ENCODE measurements around the gene DUSP18. TPM values are rescaled to one million over a fixed set of nuclear protein-coding genes. Genes with fewer than 3 reads are reported as not detected.
"Not testable (repeated sequence)": the region's sequence is repeated elsewhere in the genome, so short reads cannot be mapped to it uniquely, and the experiment has no call there.

Gene DUSP18
- 10 to 100 TPM; 10.4 to 11.5 TPM for total RNA-seq

DNA sequence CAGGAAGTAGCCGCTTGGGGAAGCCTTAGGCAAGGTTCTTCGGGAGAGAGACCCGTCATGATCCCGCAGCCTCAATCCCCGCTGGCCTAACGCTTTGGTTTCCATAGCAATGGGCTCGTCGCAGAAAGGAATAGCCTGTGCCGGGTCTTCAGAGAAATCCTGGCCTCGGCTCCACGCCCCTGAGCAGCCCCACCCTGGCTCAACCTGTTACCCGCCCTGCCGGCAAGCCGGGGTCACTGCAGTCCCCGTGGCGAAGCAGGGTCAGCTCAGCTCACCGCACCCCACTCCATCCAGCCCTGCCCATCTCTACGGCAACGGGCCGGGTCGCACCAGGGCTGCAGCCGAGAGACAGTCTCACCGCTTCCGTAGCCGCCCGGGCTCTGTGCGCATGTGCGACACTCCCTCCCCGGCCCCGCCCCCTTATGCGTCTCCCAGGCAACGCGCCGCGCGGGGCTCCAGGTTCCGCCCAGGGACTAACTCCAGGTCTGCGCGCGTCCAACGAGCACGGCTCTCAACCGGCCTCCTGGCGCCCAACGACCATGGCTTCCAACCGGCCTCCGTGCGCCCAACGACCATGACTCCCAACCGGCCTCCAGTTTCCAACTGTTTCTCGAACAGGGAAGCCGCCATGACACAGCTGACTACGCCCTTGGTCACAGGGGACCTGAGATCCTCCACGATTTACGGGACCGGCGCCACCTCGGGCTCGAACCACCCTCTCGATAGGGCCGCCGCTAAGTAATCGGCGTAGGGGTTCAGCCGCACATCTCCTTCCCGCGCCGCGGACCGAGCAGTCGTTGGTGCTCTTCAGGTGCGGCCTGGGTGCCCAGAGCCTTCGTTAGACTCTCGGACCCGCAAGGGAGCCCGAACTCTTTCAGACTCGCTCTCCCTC lies at the start of gene DUSP18:
DUSP18 (minus strand) TSS at position 382 of the 892 bp plus-strand sequence. CDS start 3,872 bp downstream, outside the sequence.
- POLR2A ChIA-PET: interaction anchor here (1.0 kb wide), 1 partner anchor 12 kb away, joined by 4 read pairs; no protein-coding TSS in a partner anchor
- CTCF ChIA-PET: interaction anchor here (0.7 to 2.3 kb wide), 4 partner anchors 17 to 87 kb away, joined by 4 to 8 read pairs (median 6); no protein-coding TSS in a partner anchor

- POLR2A ChIA-PET: no interaction called here
- CTCF ChIA-PET: no interaction called here
Measured at GRCh38 chr22:30714062-30714461, 46.4 kb upstream of the DUSP18 start.

DNA sequence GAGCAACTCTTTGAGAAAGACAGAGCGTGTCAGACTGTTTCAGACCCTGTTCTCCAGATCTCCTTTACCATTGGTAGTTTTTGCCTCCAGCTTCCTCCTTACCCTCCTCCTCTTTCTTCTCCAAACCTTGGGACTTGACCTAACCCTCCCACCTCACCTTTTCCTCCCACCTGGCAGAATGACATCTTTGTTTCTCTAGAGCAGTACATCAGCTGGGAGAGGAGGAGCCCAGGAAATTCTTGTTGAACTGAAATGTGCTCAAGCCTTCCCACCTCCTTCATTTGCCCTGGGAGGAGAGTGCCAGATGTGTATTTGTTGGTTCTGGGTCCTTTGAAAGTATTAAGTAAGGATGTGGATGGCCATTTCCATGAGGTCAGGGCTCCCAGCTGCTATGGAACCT lies 44.4 kb upstream of the DUSP18 start:
- CTCF ChIA-PET: no interaction called here
- POLR2A ChIA-PET: no interaction called here

- CTCF ChIA-PET: not testable (repeated sequence)
Measured at GRCh38 chr22:30709980-30710379, 42.3 kb upstream of the DUSP18 start.

DNA sequence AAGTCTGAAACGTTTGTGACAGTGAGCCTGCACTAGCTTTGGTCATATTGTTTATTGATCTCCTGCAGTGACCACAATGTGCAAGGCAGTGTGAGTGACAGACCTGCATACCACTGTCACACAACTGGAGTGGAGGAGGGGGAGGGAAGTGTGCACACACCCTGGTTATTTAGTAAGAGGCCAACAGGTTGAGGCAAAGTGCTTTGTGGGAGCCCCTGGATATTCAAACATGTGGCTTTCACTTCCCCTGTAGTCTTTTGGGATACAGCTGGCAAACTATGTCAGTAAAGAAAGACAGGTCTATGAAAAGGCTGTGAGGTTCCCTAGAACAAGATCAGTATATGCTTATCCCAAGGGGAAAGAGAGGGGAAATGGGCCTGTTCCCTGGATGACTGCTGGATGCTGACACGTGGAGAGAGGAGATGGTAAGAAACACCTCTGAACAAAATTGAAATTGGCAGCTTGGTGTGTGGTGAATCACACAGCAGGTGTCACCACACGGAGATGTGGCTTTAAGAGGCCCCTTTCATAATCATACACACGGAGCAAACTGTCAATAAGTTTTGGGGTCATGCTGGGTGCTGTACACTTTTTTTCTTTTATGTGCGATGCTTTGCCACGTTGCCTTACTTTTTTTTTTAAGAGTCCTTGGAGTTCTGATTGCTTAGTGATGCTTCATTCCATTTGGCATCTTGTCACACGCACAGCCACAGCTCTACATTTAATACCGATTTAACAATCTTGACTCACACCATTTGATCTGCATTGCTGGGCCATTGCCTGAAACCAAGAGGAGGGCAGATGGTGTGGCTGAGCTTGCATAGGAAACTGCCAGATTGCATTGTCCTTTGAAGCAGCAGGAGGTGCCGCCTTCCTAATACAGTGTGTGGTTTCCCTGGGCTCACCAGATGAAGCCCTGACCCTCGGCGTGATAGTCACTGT lies 38.3 kb upstream of the DUSP18 start:
- ChIA-PET POLR2A (no interaction called here), CTCF (interaction anchor here (1.2 to 2.4 kb wide), 5 partner anchors 10 to 49 kb away, joined by 3 to 9 read pairs (median 5); no protein-coding TSS in a partner anchor)

More at GRCh38 chr22:30709980-30710379, 42.3 kb upstream of the DUSP18 start:
- POLR2A ChIA-PET: not testable (repeated sequence)

DNA sequence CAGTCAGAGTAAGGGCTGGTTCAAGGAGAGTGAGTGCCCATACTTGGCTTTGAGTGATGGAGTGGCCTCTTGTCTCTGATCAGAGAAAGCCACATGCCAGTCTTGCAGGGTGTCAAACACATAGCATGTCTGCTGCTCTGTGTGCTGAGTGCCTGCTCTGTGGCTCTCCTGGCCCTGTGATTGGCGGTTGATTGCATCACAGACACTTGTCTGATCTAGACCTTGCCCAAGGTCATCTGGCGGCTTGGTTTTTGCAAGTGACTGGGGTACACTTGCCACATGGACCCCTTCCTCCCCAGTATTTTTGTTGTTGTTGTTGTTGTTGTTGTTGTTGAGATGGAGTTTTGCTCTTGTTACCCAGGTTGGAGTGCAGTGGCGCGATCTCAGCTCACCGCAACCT lies 37.3 kb upstream of the DUSP18 start:
- ChIA-PET CTCF (interaction anchor here (1.3 to 2.4 kb wide), 2 partner anchors 9 to 38 kb away, joined by 5 to 9 read pairs; no protein-coding TSS in a partner anchor), POLR2A (no interaction called here)

DNA sequence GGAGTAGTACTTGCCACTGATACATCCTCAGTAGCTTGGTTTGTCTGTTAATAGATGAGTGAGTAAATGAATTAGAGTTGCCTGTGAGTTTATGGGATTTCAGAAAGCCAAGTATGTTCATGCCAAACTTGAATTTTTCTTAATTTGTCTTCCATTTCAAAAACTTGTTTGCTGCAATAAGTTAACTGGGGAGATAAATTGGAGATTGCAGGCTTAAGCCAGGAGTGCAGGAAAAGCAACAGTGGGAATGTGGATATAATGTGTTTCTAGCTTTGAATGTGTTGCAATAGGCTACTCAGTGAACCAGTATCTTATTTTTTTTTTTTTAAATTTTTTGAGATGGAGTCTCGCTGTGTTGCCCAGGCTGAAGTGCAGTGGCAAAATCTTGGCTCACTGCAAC lies 35.2 kb upstream of the DUSP18 start:
- CTCF ChIA-PET: interaction anchor here (0.9 kb wide), 1 partner anchor 68 kb away, joined by 3 read pairs; no protein-coding TSS in a partner anchor
- POLR2A ChIA-PET: interaction anchor here (0.6 kb wide), 1 partner anchor 334 kb away, joined by 4 read pairs; no protein-coding TSS in a partner anchor

DNA sequence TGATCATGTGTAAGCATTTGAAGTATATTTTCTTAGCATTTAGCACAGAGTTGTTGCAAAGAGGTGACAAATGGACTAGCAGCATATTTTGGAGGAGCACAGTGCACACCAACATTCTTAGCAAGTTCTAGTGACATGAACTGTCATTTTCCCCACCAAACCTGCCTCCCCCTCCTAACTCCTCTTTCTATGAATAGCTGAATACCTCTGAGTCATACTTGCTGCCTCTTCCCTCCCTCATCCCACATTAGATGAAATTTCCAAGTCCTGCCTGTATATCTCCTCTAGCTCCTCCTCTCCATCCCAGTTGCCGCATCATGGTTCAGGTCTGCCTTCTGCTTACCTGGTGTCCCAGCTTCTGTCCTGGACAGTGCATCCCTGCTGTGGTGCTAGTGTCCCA lies 34.2 kb upstream of the DUSP18 start:
- POLR2A ChIA-PET: no interaction called here
- CTCF ChIA-PET: interaction anchor here (0.6 kb wide), 1 partner anchor 1278 kb away, joined by 4 read pairs; no protein-coding TSS in a partner anchor

DNA sequence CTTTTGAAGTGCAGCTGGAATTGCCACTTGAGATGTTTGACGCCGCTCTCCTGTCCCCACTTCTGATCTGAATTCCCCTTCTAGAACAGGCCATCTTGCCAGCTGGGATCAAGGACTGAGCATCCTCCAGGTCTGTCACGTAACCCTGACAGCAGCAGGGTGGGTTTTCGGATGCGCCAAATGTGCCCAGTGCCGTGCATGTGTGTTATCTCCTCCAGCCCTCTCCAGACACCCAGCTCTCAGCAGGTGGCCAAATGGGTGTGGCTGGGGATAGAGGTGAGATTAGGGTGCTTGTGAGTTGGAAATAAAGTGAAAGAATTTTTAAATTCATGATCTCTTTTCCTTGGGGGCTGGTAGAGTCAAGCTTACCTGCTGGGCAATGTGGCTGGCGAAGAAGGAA lies 30.3 kb upstream of the DUSP18 start:
- ChIA-PET CTCF (no interaction called here), POLR2A (no interaction called here)

- POLR2A ChIA-PET: interaction anchor here (0.5 kb wide), 1 partner anchor 20 kb away, joined by 3 read pairs; no protein-coding TSS in a partner anchor
- CTCF ChIA-PET: interaction anchor here (1.1 to 1.7 kb wide), 2 partner anchors 9 to 59 kb away, joined by 5 to 7 read pairs; no protein-coding TSS in a partner anchor
Measured at GRCh38 chr22:30695871-30696655, 28.4 kb upstream of the DUSP18 start.

DNA sequence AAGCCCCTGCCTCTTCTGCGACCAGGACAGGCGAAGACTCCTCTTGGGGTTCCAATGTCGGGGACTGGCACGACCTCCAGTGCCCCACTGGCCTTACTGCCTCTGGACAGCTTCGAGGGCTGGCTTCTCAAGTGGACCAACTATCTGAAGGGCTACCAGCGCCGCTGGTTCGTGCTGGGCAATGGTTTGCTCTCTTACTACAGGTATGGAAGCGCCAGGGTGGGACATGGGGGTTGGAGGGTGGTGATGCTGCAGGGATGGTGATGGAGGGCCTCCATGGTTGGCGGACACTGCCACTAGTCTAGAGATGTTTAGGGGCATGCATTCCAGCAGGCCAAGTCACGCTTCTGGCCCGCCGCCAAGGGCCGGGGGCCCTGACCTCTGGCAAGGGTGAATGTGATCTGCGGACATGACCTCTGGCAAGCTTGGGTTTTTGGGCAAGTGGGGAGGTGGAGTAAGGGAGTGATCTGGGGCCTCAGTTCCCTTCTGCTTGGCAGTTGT lies 27.7 kb upstream of the DUSP18 start:
- ChIA-PET CTCF (interaction anchor here (1.1 to 1.7 kb wide), 3 partner anchors 10 to 59 kb away, joined by 4 to 7 read pairs (median 5); no protein-coding TSS in a partner anchor), POLR2A (no interaction called here)

DNA sequence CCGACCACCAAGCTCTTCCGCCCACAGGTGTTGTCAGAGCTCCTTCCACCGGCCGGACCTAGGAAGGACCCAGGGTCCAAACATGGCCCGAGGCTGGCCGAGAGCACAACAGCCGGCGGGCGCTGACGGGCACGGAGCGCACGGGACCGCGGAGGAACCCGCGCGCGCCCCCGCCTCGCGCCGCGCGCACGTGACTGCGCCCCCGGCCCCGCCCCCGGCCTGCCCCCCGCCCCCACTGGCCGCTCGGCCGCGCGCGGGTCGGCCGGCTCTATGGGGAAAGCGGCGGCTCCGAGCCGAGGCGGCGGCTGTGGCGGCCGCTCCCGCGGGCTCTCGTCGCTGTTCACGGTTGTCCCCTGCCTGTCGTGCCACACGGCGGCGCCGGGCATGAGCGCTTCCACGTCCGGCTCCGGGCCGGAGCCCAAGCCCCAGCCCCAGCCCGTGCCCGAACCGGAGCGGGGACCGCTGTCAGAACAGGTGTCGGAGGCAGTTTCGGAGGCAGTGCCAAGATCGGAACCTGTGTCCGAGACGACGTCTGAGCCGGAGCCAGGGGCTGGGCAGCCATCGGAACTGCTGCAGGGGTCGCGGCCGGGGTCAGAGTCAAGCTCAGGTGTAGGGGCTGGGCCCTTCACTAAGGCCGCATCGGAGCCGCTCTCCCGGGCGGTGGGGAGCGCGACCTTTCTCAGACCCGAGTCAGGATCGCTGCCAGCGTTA lies 27.1 kb upstream of the DUSP18 start, which contains the start of gene OSBP2:
OSBP2 (plus strand) TSS at position 235 of the 711 bp plus-strand sequence; CDS start at position 271, 36 bp downstream.
- ChIA-PET CTCF (interaction anchor here (1.0 to 1.7 kb wide), 5 partner anchors 11 to 60 kb away, joined by 3 to 7 read pairs (median 5); no protein-coding TSS in a partner anchor), POLR2A (interaction anchor here (0.5 to 1.1 kb wide), 3 partner anchors 48 to 52 kb away, joined by 3 to 5 read pairs (median 3); no protein-coding TSS in a partner anchor)

GRCh38 chr22:30694171-30694639 lies 26.5 kb upstream of the DUSP18 start:
- CTCF ChIA-PET: interaction anchor here (1.0 to 1.4 kb wide), 4 partner anchors 51 to 61 kb away, joined by 3 to 6 read pairs (median 4); no protein-coding TSS in a partner anchor
- POLR2A ChIA-PET: interaction anchor here (0.5 to 1.1 kb wide), 4 partner anchors 9 to 52 kb away, joined by 3 to 5 read pairs (median 3); no protein-coding TSS in a partner anchor

DNA sequence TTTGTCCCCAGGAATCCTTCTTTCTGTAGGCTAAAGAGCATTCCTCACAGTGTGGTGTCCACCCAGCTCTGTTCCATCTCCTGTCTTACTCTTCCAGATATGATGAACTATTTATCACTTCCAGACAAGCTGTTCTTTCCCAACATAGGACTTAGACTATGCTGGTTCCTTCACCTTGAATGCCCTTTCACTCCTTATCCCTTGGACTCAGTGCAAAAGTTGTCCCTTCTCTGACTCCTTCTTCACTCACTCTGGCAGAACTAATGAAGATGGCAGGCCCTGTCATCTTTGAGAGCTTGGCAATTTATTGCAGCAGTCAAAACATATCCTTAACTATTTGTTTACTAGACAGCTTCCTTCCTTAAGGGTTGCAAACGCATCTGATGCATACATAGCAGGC lies 23.5 kb upstream of the DUSP18 start:
- ChIA-PET CTCF (no interaction called here), POLR2A (no interaction called here)

DNA sequence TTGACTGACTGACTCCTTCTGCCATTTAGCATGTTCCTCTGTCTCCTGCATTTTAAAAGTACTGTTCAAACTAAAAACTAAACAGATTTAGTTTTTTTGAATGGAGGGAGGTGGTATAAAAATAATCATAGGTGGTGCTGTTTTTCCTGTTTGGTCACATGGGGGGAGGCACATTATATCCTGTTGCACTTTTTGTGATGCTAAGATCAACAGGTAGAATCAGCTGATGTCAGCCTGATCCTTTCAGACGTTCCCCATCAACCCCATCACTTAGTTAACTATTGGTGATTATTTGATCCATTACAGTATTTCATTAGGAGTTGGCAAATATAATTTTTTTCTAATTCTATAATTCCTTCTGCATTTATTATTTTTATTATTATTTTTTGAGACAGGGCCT lies 21.9 kb upstream of the DUSP18 start:
- ChIA-PET POLR2A (no interaction called here), CTCF (no interaction called here)

DNA sequence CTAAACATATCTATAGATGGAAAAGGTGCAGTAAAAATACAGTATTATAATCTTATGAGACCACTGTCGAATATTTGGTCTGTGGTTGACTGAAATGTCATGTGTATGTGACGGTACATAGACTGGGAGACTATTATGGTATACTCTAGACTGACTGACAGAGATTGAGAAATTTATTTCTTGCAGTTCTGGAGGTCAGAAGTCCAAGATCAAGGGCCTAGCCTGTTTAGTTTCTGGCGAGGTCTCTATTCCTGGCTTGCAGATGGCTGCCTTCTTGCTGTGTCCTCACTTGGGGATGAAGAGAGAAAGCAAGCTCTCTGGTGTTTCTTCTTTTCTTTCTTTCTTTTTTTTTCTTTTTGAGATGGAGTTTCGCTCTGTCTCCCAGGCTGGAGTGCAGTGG lies 19.7 kb upstream of the DUSP18 start:
- ChIA-PET CTCF (no interaction called here), POLR2A (no interaction called here)

DNA sequence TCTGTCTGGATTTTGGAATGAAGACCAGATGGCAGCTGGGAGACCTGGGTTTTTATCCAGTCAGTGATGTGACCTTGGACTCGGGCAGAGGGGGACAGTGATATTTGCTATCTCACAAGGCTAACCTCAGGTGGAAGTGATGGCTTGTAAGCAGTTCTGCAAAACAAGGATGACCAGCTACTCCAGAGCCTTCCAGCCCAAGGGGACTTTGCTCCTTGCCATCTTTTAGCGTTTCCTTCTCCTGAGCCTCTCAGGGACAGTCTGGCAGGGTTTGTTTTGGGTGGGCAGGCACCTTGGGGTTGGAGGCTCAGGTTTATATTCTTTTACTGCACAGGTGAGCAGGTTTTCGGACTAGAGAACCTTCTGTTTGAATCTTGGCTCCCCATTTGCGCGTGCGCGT lies 17.5 kb upstream of the DUSP18 start:
- POLR2A ChIA-PET: interaction anchor here (0.8 kb wide), 1 partner anchor 9 kb away, joined by 3 read pairs; no protein-coding TSS in a partner anchor
- CTCF ChIA-PET: interaction anchor here (0.7 to 1.3 kb wide), 2 partner anchors 17 to 339 kb away, joined by 3 to 5 read pairs; no protein-coding TSS in a partner anchor

Measured in activated CD8-positive, alpha-beta memory T cell treated with anti-CD3 and anti-CD28 coated beads for 36 hours (primary cell).